ENCODE results near the gene TIMELESS. TPM values are rescaled to one million over a fixed set of nuclear protein-coding genes. Genes with fewer than 3 reads are reported as not detected.

TIMELESS gene
- total and polyA plus RNA-seq, 4 experiments from 2014 or later: 3.2 to 7.5 (median 6.2) TPM

- H3K4me1 ChIP-seq (ENCODE audit: insufficient read depth, low read length): no peaks in the 10 kb centered on the region
- H3K27ac ChIP-seq (ENCODE audit: low read depth, low read length): no peak overlapping the region
- no peaks in the 10 kb centered on the region for H3K9me3 Mint-ChIP-seq
- intact Hi-C loops (cut with micrococcal nuclease): no loop called here
- H3K4me1 Mint-ChIP-seq: peaks cover 0 to 2% (median under 1%) of the 10 kb centered on the region in 4 donors
- H3K36me3 ChIP-seq (ENCODE audit: insufficient read depth, low read length): peaks cover 3% of the 10 kb centered on the region
- POLR2A ChIA-PET (ENCODE audit: partially characterized antibody): interaction anchor here (1.4 kb wide), 1 partner anchor 255 kb away, joined by 3 read pairs; the partner anchor contains the start of gene RNF41
- H3K36me3 Mint-ChIP-seq: peaks cover 3 to 9% of the 10 kb centered on the region in 2 donors
- no peak overlapping the region for H3K27ac Mint-ChIP-seq
- DNase-seq: no peak
- no peaks in the 10 kb centered on the region for H3K27me3 ChIP-seq (ENCODE audit: insufficient read depth, low read length)
- no peak overlapping the region for H3K4me3 ChIP-seq (ENCODE audit: low read length in 2 of 2)
- H3K27me3 Mint-ChIP-seq: no peaks in the 10 kb centered on the region
- H3K4me3 Mint-ChIP-seq: no peak overlapping the region
- CTCF ChIA-PET (ENCODE audit: partially characterized antibody): no interaction called here
- no peaks in the 10 kb centered on the region for H3K9me3 ChIP-seq (ENCODE audit: control insufficient read depth in 1 of 2, low read length in 2 of 2)
Observed at GRCh38 chr12:56476972-56477432, 27.8 kb upstream of the TIMELESS start.

DNA sequence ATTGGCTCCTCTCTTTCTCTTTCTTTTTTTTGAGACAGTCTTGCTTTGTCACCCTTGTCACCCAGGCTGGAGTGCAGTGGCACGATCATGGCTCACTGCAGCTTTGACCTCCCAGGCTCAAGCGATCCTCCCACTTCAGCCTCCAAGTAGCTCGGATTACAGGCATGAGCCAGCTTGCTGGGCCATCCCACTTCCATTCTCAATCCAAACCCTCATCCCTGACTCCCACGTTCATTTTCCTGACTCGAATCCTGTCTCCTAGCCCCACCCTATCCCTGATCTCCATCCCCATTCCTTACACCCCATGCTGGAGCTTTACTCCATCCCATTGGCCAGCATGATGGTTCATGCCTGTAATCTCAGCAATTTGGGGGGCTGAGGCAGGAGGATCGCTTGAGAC, 26.9 kb upstream of the TIMELESS start:
- intact Hi-C loops (cut with micrococcal nuclease): no loop called here
- CTCF ChIA-PET (ENCODE audit: partially characterized antibody): no interaction called here

GRCh38 chr12:56474389-56474788, 25.2 kb upstream of the TIMELESS start:
- ChIA-PET POLR2A (ENCODE audit: partially characterized antibody) (no interaction called here), CTCF (ENCODE audit: partially characterized antibody) (interaction anchor here (0.6 to 2.2 kb wide), 2 partner anchors 17 to 229 kb away, joined by 4 to 6 read pairs; no protein-coding TSS in a partner anchor)
- no peaks in the 10 kb centered on the region for H3K9me3 ChIP-seq (ENCODE audit: control insufficient read depth in 1 of 2, low read length in 2 of 2)
- peaks cover 12% of the 10 kb centered on the region for H3K4me1 ChIP-seq (ENCODE audit: insufficient read depth, low read length)
- DNase-seq: no peak
- intact Hi-C loops (cut with micrococcal nuclease): no loop called here
- H3K36me3 ChIP-seq (ENCODE audit: insufficient read depth, low read length): peaks cover 3% of the 10 kb centered on the region
- peak overlapping the region in 2 of 7 donors; percentile 14 to 61 for H3K27ac Mint-ChIP-seq
- no peaks in the 10 kb centered on the region for H3K9me3 Mint-ChIP-seq
- peaks cover 6 to 15% of the 10 kb centered on the region in 2 donors for H3K36me3 Mint-ChIP-seq
- no peak overlapping the region for H3K27ac ChIP-seq (ENCODE audit: low read depth, low read length)
- no peaks in the 10 kb centered on the region for H3K27me3 ChIP-seq (ENCODE audit: insufficient read depth, low read length)
- peaks cover 8 to 24% (median 13%) of the 10 kb centered on the region in 4 donors for H3K4me1 Mint-ChIP-seq
- H3K4me3 Mint-ChIP-seq: no peak overlapping the region
- H3K4me3 ChIP-seq (ENCODE audit: low read length in 2 of 2): no peak overlapping the region
- H3K27me3 Mint-ChIP-seq: no peaks in the 10 kb centered on the region

More for the DNA sequence above, 26.9 kb upstream of the TIMELESS start:
- no peaks in the 10 kb centered on the region for H3K27me3 Mint-ChIP-seq
- Histone ChIP-seq H3K4me3 (ENCODE audit: low read length in 2 of 2) (no peak overlapping the region), H3K4me1 (ENCODE audit: insufficient read depth, low read length) (peaks cover under 1% of the 10 kb centered on the region), H3K27me3 (ENCODE audit: insufficient read depth, low read length) (no peaks in the 10 kb centered on the region), H3K9me3 (ENCODE audit: control insufficient read depth in 1 of 2, low read length in 2 of 2) (no peaks in the 10 kb centered on the region), H3K27ac (ENCODE audit: low read depth, low read length) (no peak overlapping the region), H3K36me3 (ENCODE audit: insufficient read depth, low read length) (peaks cover 3% of the 10 kb centered on the region)
- peaks cover 3 to 15% of the 10 kb centered on the region in 2 donors for H3K36me3 Mint-ChIP-seq
- H3K4me1 Mint-ChIP-seq: peaks cover 1 to 11% (median 3%) of the 10 kb centered on the region in 4 donors
- H3K4me3 Mint-ChIP-seq: no peak overlapping the region
- DNase-seq: no peak
- peak overlapping the region in 1 of 7 donors; percentile 74 for H3K27ac Mint-ChIP-seq
- POLR2A ChIA-PET (ENCODE audit: partially characterized antibody): no interaction called here
- H3K9me3 Mint-ChIP-seq: no peaks in the 10 kb centered on the region

- intact Hi-C loops (cut with micrococcal nuclease): loop anchor here (10.0 kb wide), 1 partner anchor 734 kb away; no protein-coding TSS in a partner anchor
- H3K27me3 Mint-ChIP-seq: no peaks in the 10 kb centered on the region
- Histone ChIP-seq H3K36me3 (ENCODE audit: insufficient read depth, low read length) (peaks cover 3% of the 10 kb centered on the region), H3K9me3 (ENCODE audit: control insufficient read depth in 1 of 2, low read length in 2 of 2) (no peaks in the 10 kb centered on the region), H3K27ac (ENCODE audit: low read depth, low read length) (peak overlapping the region; percentile 73), H3K4me1 (ENCODE audit: insufficient read depth, low read length) (peaks cover 22% of the 10 kb centered on the region), H3K4me3 (ENCODE audit: low read length in 2 of 2) (peak overlapping the region; percentile 90 to 98), H3K27me3 (ENCODE audit: insufficient read depth, low read length) (no peaks in the 10 kb centered on the region)
- H3K4me3 Mint-ChIP-seq: peak overlapping the region; percentile 93 to 98 (median 96)
- POLR2A ChIA-PET (ENCODE audit: partially characterized antibody): interaction anchor here (1.1 to 4.6 kb wide), 15 partner anchors 19 to 352 kb away, joined by 3 to 24 read pairs (median 6); partner anchors contain the start of genes CNPY2, ESYT1, GLS2 and IL23A
- peaks cover 4 to 20% of the 10 kb centered on the region in 2 donors for H3K36me3 Mint-ChIP-seq
- H3K9me3 Mint-ChIP-seq: no peaks in the 10 kb centered on the region
- peak overlapping the region; percentile 94 to 99 (median 98) for H3K27ac Mint-ChIP-seq
- CTCF ChIA-PET (ENCODE audit: partially characterized antibody): interaction anchor here (0.8 to 1.9 kb wide), 3 partner anchors 12 to 279 kb away, joined by 3 to 7 read pairs (median 4); partner anchors contain the start of genes RNF41 and SMARCC2
- peaks cover 14 to 42% (median 23%) of the 10 kb centered on the region in 4 donors for H3K4me1 Mint-ChIP-seq
- no peak for DNase-seq
Observed at GRCh38 chr12:56469007-56469930, 20.0 kb upstream of the TIMELESS start.

DNA sequence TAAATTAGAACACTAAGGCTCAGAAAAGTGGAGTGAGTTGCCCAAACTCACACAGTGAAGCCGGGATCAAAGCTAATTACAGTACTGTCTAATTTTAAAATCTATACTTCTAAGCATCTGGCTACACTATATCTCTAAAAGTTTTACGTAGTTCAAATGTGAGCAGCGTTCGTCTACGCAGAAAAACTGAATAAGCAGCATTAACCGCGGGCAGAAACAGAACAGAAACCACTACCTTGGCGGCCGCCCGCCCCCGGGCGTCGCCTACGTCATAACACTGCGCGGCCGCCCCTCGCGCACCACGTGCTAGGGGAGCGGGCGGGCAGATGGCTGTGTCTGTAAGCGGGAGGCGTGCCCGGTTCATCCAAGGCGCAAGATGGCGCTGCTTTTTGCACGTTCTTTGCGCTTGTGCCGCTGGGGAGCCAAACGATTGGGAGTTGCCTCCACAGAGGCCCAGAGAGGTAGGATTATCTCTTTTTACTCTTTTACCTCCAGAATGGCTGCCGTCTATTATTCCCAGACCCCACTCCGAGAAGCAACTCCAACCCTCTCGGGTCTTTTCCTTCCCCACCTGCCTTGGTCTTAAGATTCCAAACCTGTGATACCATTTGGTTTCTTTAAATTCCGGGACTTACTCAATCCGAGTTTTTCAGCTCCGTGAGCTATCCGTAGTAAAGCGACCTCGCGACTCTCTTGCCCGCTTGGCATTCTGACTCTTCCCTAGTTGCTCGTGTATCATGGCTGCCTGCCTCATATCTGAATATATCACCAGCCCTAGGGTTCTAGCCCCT, 19.2 kb upstream of the TIMELESS start, which contains the start of gene SPRYD4:
SPRYD4 (plus strand) TSS at position 363 of the 791 bp plus-strand sequence; CDS start at position 377, 14 bp downstream.
- Histone ChIP-seq H3K27ac (ENCODE audit: low read depth, low read length) (peak within 1 kb of the TSS; percentile 73), H3K9me3 (ENCODE audit: control insufficient read depth in 1 of 2, low read length in 2 of 2) (no peaks in the 10 kb centered on the region), H3K4me1 (ENCODE audit: insufficient read depth, low read length) (peaks cover 26% of the 10 kb centered on the region), H3K4me3 (ENCODE audit: low read length in 2 of 2) (peak within 1 kb of the TSS; percentile 90 to 98), H3K36me3 (ENCODE audit: insufficient read depth, low read length) (peaks cover 2% of the 10 kb centered on the region), H3K27me3 (ENCODE audit: insufficient read depth, low read length) (no peaks in the 10 kb centered on the region)
- H3K4me1 Mint-ChIP-seq: peaks cover 14 to 44% (median 26%) of the 10 kb centered on the region in 4 donors
- H3K27me3 Mint-ChIP-seq: no peaks in the 10 kb centered on the region
- ChIA-PET CTCF (ENCODE audit: partially characterized antibody) (interaction anchor here (0.7 to 1.9 kb wide), 5 partner anchors 152 to 350 kb away, joined by 3 to 7 read pairs (median 4); partner anchors contain the start of genes RNF41, SMARCC2 and ZC3H10), POLR2A (ENCODE audit: partially characterized antibody) (interaction anchor here (0.7 to 4.6 kb wide), 26 partner anchors 10 to 539 kb away, joined by 3 to 24 read pairs (median 4); partner anchors contain the start of genes ANKRD52, CNPY2, COQ10A and ESYT1)
- intact Hi-C loops (cut with micrococcal nuclease): loop anchor here (1.0 to 10.0 kb wide), 10 partner anchors 19 to 734 kb away; partner anchors contain the start of genes COQ10A, CS, GLS2 and RNF41
- no peaks in the 10 kb centered on the region for H3K9me3 Mint-ChIP-seq
- peak within 1 kb of the TSS; percentile 94 to 99 (median 98) for H3K27ac Mint-ChIP-seq
- H3K4me3 Mint-ChIP-seq: peak within 1 kb of the TSS; percentile 93 to 98 (median 96)
- peak; percentile 94 to 96 (median 95) for DNase-seq
- peaks cover 4 to 20% of the 10 kb centered on the region in 2 donors for H3K36me3 Mint-ChIP-seq

DNA sequence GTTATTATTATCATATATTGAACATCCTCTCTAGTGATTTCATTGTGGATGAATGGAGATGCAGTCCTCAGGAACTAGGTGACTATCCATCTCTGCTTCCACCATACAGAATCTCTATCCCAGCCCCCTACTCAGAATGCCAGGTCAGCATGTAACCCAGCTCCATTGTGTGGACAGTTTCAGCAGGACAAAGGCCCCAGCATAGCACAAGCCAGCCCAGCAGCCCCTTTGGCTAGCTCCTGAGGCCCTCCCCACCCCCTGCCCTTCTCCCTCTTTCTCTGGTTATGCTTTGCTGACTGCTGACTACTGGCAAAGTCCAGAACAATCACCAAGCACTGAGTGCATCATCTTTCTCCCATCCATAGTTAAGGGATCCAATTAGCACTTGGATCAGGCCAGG, 13.3 kb upstream of the TIMELESS start:
- no peaks in the 10 kb centered on the region for H3K36me3 Mint-ChIP-seq
- no peaks in the 10 kb centered on the region for H3K9me3 Mint-ChIP-seq
- CTCF ChIA-PET (ENCODE audit: partially characterized antibody): interaction anchor here (0.9 to 3.8 kb wide), 14 partner anchors 13 to 270 kb away, joined by 3 to 37 read pairs (median 16); partner anchors contain the start of genes ANKRD52, CNPY2, COQ10A and IL23A
- no peak overlapping the region for H3K27ac Mint-ChIP-seq
- H3K4me1 Mint-ChIP-seq: peaks cover 2 to 9% (median 5%) of the 10 kb centered on the region in 4 donors
- intact Hi-C loops (cut with micrococcal nuclease): loop anchor here (10.0 kb wide), 1 partner anchor 728 kb away; no protein-coding TSS in a partner anchor
- POLR2A ChIA-PET (ENCODE audit: partially characterized antibody): interaction anchor here (0.7 to 2.4 kb wide), 5 partner anchors 13 to 240 kb away, joined by 4 to 20 read pairs (median 10); partner anchors contain the start of genes CNPY2, COQ10A, IL23A and RNF41
- Histone ChIP-seq H3K9me3 (ENCODE audit: control insufficient read depth in 1 of 2, low read length in 2 of 2) (no peaks in the 10 kb centered on the region), H3K36me3 (ENCODE audit: insufficient read depth, low read length) (no peaks in the 10 kb centered on the region), H3K27ac (ENCODE audit: low read depth, low read length) (no peak overlapping the region), H3K4me1 (ENCODE audit: insufficient read depth, low read length) (peaks cover 8% of the 10 kb centered on the region), H3K4me3 (ENCODE audit: low read length in 2 of 2) (no peak overlapping the region), H3K27me3 (ENCODE audit: insufficient read depth, low read length) (no peaks in the 10 kb centered on the region)
- DNase-seq: no peak
- H3K27me3 Mint-ChIP-seq: no peaks in the 10 kb centered on the region
- no peak overlapping the region for H3K4me3 Mint-ChIP-seq

Data from CD4-positive, alpha-beta memory T cell (primary cell).